SKM-1 (cell line): ENCODE results near the gene GPR152.
A peak's percentile ranks its signal among the peaks of the same experiment; 100 is the strongest.
"Not testable (repeated sequence)": the region's sequence is repeated elsewhere in the genome, so short reads cannot be mapped to it uniquely, and the experiment has no call there.

Experiments used
- DNase-seq: peaks from one replicate; lab custom pipeline; 2025; ENCODE audit not compliant: unreplicated experiment; lab: John Stamatoyannopoulos, UW

The GPR152 gene

DNA sequence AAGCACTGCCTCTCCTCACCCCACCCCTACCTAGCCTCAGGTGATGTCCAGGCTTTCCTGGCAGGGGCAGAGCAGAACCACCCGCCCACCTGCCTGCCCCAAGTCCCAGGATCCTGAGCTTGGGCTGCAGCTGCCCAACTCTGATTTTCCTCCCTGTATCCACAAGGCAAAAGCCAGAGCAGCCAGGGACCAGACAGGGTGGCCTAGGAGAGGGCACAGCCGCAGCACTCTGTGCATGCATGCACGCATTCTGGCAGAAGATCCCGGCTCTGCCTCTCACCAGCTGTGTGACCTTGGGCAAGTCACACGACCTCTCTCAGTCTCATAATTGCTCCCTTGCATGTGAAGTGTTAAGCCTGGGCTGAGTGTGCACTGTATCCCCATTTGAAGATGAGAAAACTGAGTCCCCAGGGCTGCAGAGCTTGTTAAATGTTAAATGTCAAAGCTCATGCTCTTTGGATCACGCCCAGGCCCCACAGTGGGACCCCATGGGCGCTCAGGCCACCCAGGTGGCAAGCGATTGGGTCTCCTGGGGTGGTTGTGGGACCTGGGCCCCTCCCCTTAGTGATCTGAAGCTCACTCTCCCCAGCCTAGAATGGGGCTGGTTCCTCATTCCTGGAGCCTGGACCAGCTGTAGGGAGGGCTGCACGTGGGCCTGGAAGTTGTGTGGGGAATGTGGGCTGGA is 39.9 kb downstream of the GPR152 start:
- no peak for DNase-seq

DNA sequence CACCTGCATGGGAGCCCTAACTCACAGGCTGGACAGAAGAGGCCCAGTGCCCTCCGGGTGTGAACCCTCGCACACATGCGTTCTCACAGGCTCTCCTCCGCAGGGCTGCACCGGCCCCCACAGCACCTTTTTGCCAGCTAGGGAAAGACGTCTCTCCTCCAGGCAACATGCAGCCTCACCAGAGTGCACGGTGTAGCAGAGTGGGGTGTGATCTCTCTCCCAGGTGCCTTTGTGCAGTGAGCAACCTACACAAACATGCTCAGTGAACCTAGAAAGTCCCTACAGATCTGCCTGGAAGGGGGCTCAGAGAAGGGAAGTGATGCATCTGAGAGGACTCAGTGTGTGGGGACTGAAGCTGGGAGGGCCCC is 40.8 kb downstream of the GPR152 start:
- no peak for DNase-seq

DNA sequence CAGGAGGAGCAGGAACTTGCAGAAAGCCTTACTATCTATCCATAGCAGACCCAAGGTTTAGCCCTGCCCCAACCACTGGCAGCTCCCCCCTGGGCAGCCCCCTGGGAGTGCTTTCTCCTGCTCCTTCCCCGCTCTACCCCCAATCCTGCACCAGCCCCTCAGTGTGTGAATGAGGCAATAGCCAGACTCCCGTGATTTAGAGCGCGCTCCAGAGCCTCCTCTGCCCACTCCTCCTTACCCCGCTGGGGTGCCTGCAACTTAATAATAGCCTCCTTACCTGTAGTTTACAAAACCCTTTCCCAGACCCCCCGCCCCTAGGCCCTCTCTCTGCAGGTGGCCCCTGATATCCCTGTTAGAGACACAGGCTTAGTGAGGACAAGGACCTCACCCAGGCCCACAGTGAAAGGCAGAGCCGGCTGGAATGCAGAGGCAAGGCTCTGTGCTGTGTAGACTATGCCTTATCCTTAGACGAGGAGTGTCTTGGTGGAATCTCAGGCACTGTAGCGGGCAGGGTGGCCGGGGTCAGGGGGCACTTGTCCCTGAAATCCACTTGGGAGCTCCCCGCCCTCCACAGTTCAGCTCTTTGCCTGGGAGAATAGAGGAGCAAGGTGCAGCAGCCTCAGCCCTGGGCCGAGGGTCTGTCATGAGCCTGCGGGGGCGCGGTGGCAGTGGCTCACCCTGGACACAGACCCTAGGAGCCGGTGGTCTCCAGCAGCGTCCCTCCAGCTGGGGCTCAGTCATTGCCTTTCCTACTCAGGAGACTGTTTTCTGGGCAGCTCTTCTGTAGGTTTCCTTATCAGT is 41.3 kb downstream of the GPR152 start:
- DNase-seq = no peak

DNA sequence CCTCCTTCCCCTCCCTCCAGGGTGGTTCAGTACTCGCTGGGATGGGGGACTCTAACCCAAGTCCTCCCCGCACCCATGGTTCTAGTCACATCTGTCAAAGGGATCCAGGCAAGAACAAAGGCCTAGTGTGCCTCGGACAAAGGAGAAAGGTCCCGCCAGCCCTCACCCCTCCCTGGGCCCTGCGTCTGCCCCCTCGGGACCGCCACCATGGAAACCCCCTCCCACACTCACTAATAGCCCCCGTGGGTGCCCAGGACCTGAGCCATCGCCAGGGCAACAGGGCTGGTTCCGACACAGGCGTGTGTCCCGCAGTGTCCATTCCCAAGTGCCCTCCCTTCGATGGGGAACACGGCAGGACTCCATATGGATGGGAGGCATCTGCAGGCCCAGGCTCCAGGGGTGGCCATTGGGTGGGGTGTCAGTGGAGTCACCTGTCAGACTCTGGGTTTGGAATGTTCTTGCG is 42.1 kb downstream of the GPR152 start:
- DNase-seq = no peak

DNA sequence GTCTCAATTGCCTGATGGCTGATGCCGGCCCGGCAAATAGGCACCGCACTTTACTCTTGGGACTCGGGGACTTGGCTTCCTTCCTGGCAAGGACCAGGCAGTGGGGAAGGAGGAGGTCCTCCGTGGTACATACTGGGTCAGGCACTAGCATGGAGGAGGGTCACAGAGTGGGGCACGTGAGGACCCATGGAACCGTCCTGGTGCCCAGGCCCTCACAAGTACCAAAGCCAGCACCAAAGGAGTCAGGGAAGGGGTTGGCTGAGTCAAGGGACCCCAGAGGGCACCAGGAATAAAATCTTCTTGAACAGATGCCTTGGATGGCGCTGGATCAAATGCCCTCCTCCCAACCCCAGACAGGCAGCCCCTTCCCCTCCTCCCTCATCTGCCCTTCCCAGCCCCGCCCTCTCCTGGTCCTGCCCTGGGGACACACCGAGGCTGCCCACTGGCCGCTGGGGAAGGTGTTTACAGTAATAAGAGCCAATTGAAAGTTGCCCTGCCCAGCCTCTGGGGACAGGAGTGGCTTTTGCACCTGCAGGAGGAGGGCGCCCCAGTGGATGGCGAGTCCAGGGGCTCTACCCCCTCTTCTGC is 42.7 kb downstream of the GPR152 start:
- no peak for DNase-seq

DNA sequence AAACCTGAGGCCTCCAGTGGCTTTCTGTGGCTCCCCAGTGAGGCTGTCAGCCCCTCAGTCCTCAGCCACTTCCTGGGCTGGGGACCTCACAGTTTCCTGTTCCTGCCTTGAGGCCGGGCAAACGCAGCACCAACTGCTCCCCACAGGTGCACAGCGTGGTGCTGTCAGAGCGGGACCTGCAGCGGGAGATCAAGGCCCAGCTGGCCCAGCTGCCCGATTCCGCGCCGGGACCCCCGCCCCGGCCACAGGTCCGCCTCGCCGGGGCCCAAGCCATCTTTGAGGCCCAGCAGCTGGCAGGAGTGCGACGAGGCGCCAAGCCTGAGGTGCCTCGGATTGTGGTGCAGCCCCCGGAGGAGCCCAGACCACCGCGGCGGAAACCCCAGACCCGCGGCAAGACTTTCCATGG is 43.3 kb downstream of the GPR152 start:
- no peak for DNase-seq

DNA sequence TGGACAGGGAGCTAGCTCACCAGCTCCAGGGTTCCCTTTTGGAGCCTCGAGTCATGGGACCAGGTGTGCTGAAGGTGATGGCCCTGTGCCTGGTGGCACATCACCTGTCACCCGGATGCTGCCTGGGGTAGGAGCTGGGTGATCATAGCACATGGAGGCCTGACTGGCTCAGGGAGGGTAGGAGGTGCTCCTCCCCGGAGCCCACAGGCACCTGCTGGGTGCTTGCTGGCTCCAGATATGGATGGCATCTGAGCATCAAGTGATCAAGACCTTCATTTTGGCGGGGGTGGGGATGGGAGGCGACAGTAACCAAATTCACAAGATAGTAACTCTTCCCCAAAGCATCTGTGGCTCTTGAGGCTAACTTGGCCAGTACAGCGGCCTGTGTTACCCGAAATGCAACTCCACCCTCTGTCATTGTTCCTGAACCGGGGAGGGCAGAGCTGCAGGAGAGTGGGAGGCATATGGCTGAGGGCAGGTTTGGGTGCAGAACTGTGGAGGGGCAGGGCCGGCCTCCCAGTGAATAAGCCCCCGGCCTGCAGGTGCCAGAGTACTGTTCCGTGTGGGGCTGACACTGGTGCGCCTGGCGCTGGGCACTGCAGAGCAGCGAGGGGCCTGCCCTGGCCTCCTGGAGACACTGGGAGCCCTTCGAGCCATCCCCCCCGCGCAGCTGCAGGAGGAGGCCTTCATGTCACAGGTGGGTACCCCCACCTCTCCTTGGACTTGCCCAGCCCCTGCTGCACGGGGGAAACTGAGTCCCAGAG is 43.9 kb downstream of the GPR152 start:
- no peak for DNase-seq

DNA sequence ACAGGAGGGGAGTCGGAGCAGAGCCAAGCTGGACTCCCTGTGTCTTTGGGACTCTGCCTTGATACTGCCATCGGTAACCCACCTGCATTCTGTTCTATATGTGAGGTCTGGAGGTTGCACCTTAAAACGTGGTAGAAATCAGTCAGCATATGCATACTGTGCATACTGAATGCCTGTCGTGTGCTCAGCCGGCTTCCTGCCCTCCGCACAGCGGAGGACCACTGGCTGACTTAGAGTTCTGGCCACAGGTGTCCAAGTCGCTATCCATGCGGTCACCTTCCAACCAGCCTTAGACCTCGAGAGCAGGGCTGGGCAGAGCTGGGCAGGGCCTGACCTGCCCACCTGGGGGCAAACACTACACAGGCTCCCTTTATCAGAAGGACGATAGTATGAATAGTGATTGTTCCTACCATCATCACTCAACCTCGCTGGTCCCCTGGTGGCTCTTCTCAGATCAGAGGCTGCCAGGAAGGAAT is 44.8 kb downstream of the GPR152 start:
- no peak for DNase-seq

DNA sequence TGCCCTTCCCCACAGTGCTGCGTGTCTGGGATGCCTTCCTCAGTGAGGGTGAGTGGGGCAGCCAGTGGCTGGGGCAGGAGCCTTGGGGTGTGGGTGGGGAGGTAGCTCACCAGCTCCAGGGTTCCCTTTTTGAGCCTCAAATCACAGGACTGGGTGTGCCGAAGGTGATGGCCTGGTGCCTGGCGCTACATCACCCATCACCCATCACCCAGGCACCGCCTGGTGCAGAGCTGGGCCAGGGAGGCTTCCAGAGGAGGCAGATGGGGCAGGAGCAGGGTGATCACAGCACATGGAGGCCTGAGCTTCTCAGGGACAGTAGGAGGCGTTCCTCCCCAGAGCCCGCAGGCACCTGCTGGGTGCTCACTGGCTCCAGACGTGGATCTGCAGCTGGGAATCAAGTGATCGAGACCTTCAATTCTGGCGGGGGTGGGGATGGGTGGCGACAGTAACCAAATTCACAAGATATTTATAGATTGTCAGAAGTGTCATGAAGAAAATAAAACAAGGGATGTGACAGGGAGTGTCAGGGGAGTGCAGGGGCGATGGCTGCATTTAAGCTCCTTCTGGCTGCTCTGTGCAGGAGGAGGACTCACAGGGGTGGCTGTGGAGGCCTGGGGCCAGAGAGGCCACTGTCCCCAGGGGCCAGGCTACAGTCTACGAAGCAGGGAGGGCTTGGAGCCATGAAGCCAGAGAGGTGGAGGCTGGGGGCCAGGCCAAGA is 45.4 kb downstream of the GPR152 start:
- no peak for DNase-seq

DNA sequence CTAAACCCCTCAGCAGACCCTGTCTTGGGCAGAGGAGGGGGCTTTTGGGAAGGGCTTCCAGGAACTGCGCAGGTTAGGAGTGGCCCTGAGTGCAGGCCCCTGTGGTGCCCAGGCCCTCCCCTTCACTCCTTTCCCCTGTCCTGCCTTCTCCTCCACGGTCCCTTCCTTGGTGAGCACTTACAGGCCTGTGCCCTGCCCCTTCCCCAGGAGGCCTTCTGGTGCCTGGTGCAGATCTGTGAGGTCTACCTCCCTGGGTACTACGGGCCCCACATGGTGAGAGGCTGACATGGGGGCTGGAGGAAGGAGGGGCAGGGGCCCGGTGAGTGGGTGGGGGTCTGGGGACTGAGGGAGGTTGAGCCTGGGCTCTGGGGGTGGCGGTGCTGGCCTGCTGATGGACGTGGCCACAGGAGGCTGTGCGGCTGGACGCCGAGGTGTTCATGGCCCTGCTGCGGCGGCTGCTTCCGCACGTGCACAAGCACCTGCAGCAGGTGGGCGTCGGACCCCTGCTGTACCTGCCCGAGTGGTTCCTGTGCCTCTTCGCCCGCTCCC is 46.0 kb downstream of the GPR152 start:
- DNase-seq = no peak

DNA sequence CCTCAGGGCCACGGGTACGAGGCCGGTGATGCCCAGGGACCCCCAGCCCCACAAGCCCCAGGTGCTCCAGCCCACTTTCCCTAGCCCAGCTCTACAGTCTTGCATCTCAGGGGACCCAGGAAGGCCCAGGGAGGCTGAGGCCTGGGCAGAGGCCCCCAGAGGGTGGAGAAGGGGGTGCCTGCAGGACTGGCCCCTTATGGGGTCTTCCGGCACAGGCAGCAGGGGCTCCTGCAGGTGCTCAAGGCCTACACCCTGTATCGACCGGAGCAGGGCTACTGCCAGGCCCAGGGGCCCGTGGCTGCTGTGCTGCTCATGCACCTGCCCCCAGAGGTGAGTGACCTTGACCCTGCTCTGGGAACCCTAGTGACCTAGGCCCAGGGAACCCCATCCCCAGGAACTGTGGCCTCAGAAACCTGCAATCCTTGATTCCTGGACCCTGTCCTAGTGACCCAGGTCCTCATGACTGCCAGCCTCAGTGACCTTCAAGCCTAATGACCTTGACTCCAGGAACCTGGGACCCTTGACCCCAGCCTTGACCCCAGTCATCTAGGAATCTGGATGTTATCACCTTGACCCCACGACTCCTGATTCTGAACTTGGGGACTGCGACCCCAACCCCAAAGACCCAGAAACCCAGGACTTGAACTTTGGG is 46.7 kb downstream of the GPR152 start:
- DNase-seq = no peak

DNA sequence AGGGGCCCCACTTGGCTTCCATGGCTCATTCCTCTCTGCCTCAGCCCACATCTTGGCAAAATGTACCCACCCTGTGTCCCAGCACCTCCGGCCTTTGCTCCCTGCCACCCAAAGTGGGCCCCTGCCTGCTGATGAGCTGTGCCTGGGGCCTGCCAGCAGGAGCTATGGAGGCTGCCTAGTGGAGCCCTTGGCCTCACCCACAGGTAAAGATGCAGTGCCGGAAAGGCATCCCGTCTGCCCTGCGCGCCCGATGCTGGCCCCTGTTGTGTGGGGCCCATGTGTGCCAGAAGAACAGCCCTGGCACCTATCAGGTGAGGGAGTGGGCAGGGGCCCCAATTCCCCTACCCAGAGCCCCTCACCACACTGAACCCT is 47.3 kb downstream of the GPR152 start:
- DNase-seq = no peak

DNA sequence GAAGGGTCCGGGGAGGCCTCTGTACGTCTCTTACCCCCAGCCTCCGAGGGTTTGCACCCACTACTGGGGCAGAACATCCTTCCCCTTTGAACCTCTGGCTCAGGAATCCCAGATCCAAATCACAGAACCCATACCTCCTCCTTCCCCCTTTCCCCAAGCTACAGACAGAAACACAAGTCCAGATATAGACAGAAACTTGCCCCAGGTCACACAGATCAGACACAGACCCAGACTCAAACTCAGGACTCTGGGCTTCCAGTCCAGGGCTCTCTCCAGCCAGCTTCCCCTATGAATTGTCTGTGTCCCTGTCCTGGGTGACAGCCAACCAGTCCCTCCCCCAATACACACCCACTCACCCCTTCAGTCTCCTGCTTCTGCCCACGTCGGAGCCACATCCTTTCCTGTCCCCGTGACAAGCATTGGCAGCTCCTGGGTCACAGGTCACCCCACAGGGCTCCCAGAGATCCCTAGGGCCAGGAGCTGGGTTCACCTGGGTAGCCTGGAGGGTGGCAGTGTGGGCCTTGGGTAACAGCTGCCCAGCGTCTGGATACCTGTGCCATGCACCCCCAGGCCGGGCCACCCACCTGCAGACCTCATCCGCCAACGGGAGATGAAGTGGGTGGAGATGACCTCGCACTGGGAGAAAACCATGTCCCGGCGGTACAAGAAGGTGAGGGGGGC is 47.9 kb downstream of the GPR152 start:
- no peak for DNase-seq

DNA sequence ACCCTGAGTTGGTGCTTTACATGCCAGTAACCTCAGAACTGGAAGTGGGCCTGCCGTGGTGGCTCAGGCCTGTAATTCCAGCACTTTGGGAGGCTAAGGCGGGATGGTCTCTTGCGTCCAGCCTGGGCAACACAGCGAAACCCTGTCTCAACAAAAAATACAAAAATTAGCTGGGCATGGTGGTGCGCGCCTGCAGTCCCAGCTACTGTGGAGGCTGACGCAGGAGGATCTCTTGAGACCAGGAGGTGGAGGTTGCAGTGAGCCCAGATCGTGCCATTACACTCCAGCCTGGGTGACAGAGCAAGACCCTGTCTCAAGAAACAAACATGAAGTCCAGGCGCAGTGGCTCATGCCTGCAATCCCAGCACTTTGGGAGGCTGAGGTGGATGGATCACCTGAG is 49.4 kb downstream of the GPR152 start:
- DNase-seq = not testable (repeated sequence)

DNA sequence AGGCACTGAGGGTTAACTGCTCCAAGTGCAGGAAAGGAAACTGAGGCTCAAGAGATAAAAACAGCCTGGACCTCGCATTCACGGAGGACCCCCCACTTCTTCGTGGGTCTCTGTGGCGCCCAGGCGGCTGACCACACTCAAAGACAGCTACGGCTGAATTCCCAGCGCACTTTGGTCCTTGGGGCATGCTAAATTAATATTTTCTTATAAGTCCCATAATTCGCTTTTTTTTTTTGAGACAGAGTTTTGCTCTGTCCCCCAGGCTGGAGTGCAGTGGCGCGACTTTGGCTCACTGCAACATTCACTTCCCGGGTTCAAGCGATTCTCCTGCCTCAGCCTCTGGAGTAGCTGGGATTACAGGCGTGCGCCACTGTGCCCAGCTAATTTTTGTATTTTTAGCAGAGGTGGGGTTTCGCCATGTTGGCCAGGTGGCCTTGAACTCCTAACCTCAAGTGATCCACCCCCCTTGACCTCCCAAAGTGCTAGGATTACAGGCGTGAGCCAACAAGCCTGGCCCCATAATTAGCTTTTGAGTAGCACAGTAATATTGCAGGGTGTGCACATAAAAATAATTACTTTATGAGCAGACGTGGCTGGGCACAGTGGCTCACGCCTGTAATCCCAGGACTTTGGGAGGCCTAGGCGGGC is 50.2 kb downstream of the GPR152 start:
- not testable (repeated sequence) for DNase-seq

DNA sequence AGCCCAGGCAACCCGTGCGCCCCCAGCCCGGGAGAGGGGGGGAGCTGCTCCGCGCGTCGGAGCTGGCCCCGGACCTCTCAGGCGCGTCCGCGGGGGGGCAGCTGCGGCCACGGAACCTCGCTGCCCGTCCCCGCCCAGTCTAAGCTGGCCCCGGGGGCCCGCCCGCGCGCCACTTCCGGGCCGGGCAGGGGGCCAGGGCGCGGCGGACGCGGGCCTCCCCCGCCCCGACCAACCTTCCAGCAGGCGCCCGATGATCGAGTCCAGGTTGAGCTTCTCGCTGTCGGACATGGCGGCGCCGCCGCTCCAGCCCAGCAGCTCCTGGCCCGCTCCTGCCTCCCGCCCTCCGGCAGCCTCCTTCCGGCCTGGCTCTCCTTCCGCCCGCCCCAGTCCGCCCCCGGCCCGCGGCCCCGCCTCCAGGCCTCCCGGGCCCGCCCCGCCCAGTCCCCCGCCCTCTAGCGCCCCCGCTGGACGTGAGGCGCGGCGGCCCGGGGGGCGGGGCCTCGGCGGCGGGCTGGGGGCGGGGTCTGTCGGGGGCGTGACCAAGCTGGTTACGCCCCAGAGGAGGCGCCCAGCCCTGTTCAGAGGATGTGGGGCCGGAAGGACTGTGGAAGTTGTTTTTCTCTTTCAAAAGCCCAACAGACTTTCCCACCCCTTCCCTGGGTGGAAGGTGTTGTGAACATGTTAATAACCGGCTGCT is 50.9 kb downstream of the GPR152 start, which contains the start of gene PPP1CA:
TSS of gene PPP1CA (minus strand) at position 364 of the 697 bp plus-strand sequence. CDS start at position 288, 76 bp downstream.
- DNase-seq = peak; percentile 74
